ENCODE measurements around the gene SMNDC1. TPM values are rescaled to one million over a fixed set of nuclear protein-coding genes. Genes with fewer than 3 reads are reported as not detected.
A peak's percentile ranks its signal among the peaks of the same experiment; 100 is the strongest.
"Not testable (repeated sequence)": the region's sequence is repeated elsewhere in the genome, so short reads cannot be mapped to it uniquely, and the experiment has no call there.

The SMNDC1 gene
- total RNA-seq, 1 experiment from 2014 or later: 5.1 TPM

GRCh38 chr10:110335314-110336064 lies 30.8 kb upstream of the SMNDC1 start:
- Histone ChIP-seq H3K9me3 (peaks cover 5% of the 10 kb centered on the region; the same call in 1 of the 2 replicates), H3K36me3 (no peaks in the 10 kb centered on the region), H3K4me3 (no peak overlapping the region), H3K27me3 (no peaks in the 10 kb centered on the region)
- DNase-seq: no peak

- no peak overlapping the region for H3K4me3 ChIP-seq
- DNase-seq: no peak
- H3K27me3 ChIP-seq: no peaks in the 10 kb centered on the region
- peaks cover 5% of the 10 kb centered on the region; the same call in 1 of the 2 replicates for H3K9me3 ChIP-seq
- H3K36me3 ChIP-seq: no peaks in the 10 kb centered on the region
Measured at GRCh38 chr10:110334061-110334656, 29.4 kb upstream of the SMNDC1 start.

GRCh38 chr10:110331226-110331795 lies 26.6 kb upstream of the SMNDC1 start:
- not testable (repeated sequence) for H3K4me3 ChIP-seq, H3K27me3 ChIP-seq, H3K36me3 ChIP-seq, DNase-seq, H3K9me3 ChIP-seq

- no peak for DNase-seq
- Histone ChIP-seq H3K27me3 (no peaks in the 10 kb centered on the region), H3K9me3 (peaks cover 5% of the 10 kb centered on the region; the same call in 1 of the 2 replicates), H3K4me3 (no peak overlapping the region), H3K36me3 (no peaks in the 10 kb centered on the region)
Measured at GRCh38 chr10:110330675-110331074, 26.0 kb upstream of the SMNDC1 start.

- H3K4me3 ChIP-seq: no peak overlapping the region
- peak; percentile 6 for DNase-seq
- H3K9me3 ChIP-seq: peaks cover 5% of the 10 kb centered on the region; the same call in 1 of the 2 replicates
- no peaks in the 10 kb centered on the region for H3K36me3 ChIP-seq
- no peaks in the 10 kb centered on the region for H3K27me3 ChIP-seq
Measured at GRCh38 chr10:110327262-110327914, 22.7 kb upstream of the SMNDC1 start.

GRCh38 chr10:110326351-110327032 lies 21.8 kb upstream of the SMNDC1 start:
- H3K9me3 ChIP-seq: peaks cover 5% of the 10 kb centered on the region
- H3K36me3 ChIP-seq: no peaks in the 10 kb centered on the region
- no peak for DNase-seq
- no peaks in the 10 kb centered on the region for H3K27me3 ChIP-seq
- H3K4me3 ChIP-seq: no peak overlapping the region

GRCh38 chr10:110324805-110325280 lies 20.1 kb upstream of the SMNDC1 start:
- no peaks in the 10 kb centered on the region for H3K36me3 ChIP-seq
- no peak for DNase-seq
- H3K27me3 ChIP-seq: no peaks in the 10 kb centered on the region
- H3K4me3 ChIP-seq: no peak overlapping the region
- peaks cover 12% of the 10 kb centered on the region for H3K9me3 ChIP-seq

GRCh38 chr10:110324201-110324804 lies 19.6 kb upstream of the SMNDC1 start:
- Histone ChIP-seq H3K9me3 (peaks cover 12% of the 10 kb centered on the region), H3K4me3 (no peak overlapping the region), H3K36me3 (no peaks in the 10 kb centered on the region), H3K27me3 (no peaks in the 10 kb centered on the region)
- no peak for DNase-seq

GRCh38 chr10:110323503-110323902 lies 18.8 kb upstream of the SMNDC1 start:
- DNase-seq: peak; percentile 55
- Histone ChIP-seq H3K27me3 (no peaks in the 10 kb centered on the region), H3K36me3 (no peaks in the 10 kb centered on the region), H3K9me3 (peaks cover 12% of the 10 kb centered on the region), H3K4me3 (no peak overlapping the region)

- Histone ChIP-seq H3K27me3 (no peaks in the 10 kb centered on the region), H3K36me3 (no peaks in the 10 kb centered on the region), H3K4me3 (no peak overlapping the region), H3K9me3 (peaks cover 12% of the 10 kb centered on the region)
- no peak for DNase-seq
Measured at GRCh38 chr10:110321869-110322620, 17.3 kb upstream of the SMNDC1 start.

- Histone ChIP-seq H3K27me3 (no peaks in the 10 kb centered on the region), H3K9me3 (peaks cover 12% of the 10 kb centered on the region), H3K36me3 (no peaks in the 10 kb centered on the region), H3K4me3 (no peak overlapping the region)
- peak; percentile 11 for DNase-seq
Measured at GRCh38 chr10:110317866-110318850, 13.4 kb upstream of the SMNDC1 start.

- Histone ChIP-seq H3K9me3 (no peaks in the 10 kb centered on the region), H3K27me3 (no peaks in the 10 kb centered on the region), H3K36me3 (no peaks in the 10 kb centered on the region), H3K4me3 (no peak overlapping the region)
- no peak for DNase-seq
Measured at GRCh38 chr10:110313674-110314073, 9.0 kb upstream of the SMNDC1 start.

GRCh38 chr10:110312206-110312605 lies 7.5 kb upstream of the SMNDC1 start:
- no peak for DNase-seq
- Histone ChIP-seq H3K27me3 (no peaks in the 10 kb centered on the region), H3K9me3 (no peaks in the 10 kb centered on the region), H3K4me3 (no peak overlapping the region), H3K36me3 (no peaks in the 10 kb centered on the region)

- Histone ChIP-seq H3K9me3 (no peaks in the 10 kb centered on the region), H3K4me3 (no peak overlapping the region), H3K27me3 (no peaks in the 10 kb centered on the region), H3K36me3 (no peaks in the 10 kb centered on the region)
- DNase-seq: peak; percentile 10
Measured at GRCh38 chr10:110311357-110311949, 6.7 kb upstream of the SMNDC1 start.

All from MG63 (cell line).